GM23338 (cell line): ENCODE results near the gene DIO2.

Experiments
- CREB1 ChIP-seq: fragments of 250-450 bp; sonication (Bioruptor Pico); IDR thresholded peaks from 2 replicates; pipeline ENCODE4 v1.5.0; 2020; ENCODE audit warnings: low read depth, mild to moderate bottlenecking, moderate library complexity
- CTCF ChIP-seq, 2 experiments: fragments of 200-600 bp in 1 of 2; sonication (generic) in 1 of 2; conservative IDR thresholded peaks; 2 replicates each; pipeline versions ENCODE4 v1.5.1 to v1.6.1; 2016 to 2017; ENCODE audit warnings: antibody characterized with exemption in 2 of 2, low read depth in 2 of 2, mild to moderate bottlenecking in 2 of 2, moderate library complexity in 1 of 2
- ETS1 ChIP-seq: IDR thresholded peaks from 2 replicates; pipeline ENCODE4 v1.6.1; 2016; ENCODE audit warnings: antibody characterized with exemption
- EZH2 ChIP-seq: fragments of 200-600 bp; sonication (generic); IDR thresholded peaks from one replicate; pipeline ENCODE4 v1.8.0; 2017; ENCODE audit warnings: antibody characterized with exemption, mild to moderate bottlenecking, low read depth; ENCODE audit not compliant: unreplicated experiment
- EZH2phosphoT487 ChIP-seq: fragments of 200-600 bp; sonication (generic); IDR thresholded peaks from one replicate; pipeline ENCODE4 v1.8.1; 2018; ENCODE audit warnings: antibody characterized with exemption; ENCODE audit not compliant: unreplicated experiment
- JUNB ChIP-seq: IDR thresholded peaks from one replicate; pipeline ENCODE4 v1.6.1; 2016; ENCODE audit warnings: antibody characterized with exemption; ENCODE audit not compliant: unreplicated experiment
- NANOG ChIP-seq: IDR thresholded peaks from 2 replicates; pipeline ENCODE4 v1.6.1; 2016; ENCODE audit warnings: antibody characterized with exemption, borderline replicate concordance
- POLR2AphosphoS5 ChIP-seq: IDR thresholded peaks from 2 replicates; pipeline ENCODE4 v1.6.1; 2016; ENCODE audit warnings: antibody characterized with exemption, low read depth
- REST ChIP-seq: IDR thresholded peaks from one replicate; pipeline ENCODE4 v1.6.1; 2018; ENCODE audit warnings: antibody characterized with exemption; ENCODE audit not compliant: unreplicated experiment
- STAT1 ChIP-seq: IDR thresholded peaks from one replicate; pipeline ENCODE4 v1.6.1; 2016; ENCODE audit warnings: antibody characterized with exemption; ENCODE audit not compliant: unreplicated experiment
- ZNF114 ChIP-seq: fragments of 250-450 bp; sonication (Bioruptor Pico); IDR thresholded peaks from 2 replicates; pipeline ENCODE4 v1.5.0; 2020; ENCODE audit warnings: mild to moderate bottlenecking, moderate library complexity
- ZNF331 ChIP-seq: fragments of 250-450 bp; sonication (Bioruptor Pico); IDR thresholded peaks from 2 replicates; pipeline ENCODE4 v1.5.0; 2020; ENCODE audit warnings: low read depth, mild to moderate bottlenecking, moderate library complexity
- ZNF462 ChIP-seq: fragments of 250-450 bp; sonication (Bioruptor Pico); IDR thresholded peaks from 2 replicates; pipeline ENCODE4 v1.5.0; 2020; ENCODE audit warnings: mild to moderate bottlenecking, moderate library complexity

- TF ChIP-seq EZH2 (no peak), CTCF (conservative IDR thresholded peaks at IDR 0.05; ENCODE audit: low read depth in 2 of 2) (no peak), POLR2AphosphoS5 (no peak), REST (no peak), JUNB (no peak), EZH2phosphoT487 (no peak), STAT1 (no peak), CREB1 (CRISPR knock-in tag) (no peak), ZNF462 (CRISPR knock-in tag) (no peak), ETS1 (no peak), ZNF114 (no peak), NANOG (no peak), ZNF331 (CRISPR knock-in tag) (no peak)
Measured at GRCh38 chr14:80260645-80261044, 49.3 kb upstream of the DIO2 start.
